ENCODE measurements around the gene ETNK1. TPM values are rescaled to one million over a fixed set of nuclear protein-coding genes. Genes with fewer than 3 reads are reported as not detected.

ETNK1 gene
- total and polyA plus RNA-seq, 4 donors = 14.3 to 129 (median 48.5) TPM

GRCh38 chr12:22684140-22685118, 59.5 kb downstream of the ETNK1 start:
- H3K4me3 ChIP-seq = no peak overlapping the region
- no peaks in the 10 kb centered on the region for H3K9me3 ChIP-seq (ENCODE audit: control insufficient read depth in 4 of 4, insufficient read depth in 3 of 4, low read length in 3 of 4)
- H3K36me3 ChIP-seq (ENCODE audit: control insufficient read depth in 4 of 4, insufficient read depth in 4 of 4, low read length in 4 of 4) = peaks cover 0 to 21% (median 7%) of the 10 kb centered on the region in 4 donors
- no peak overlapping the region for H3K9ac ChIP-seq (ENCODE audit: insufficient read depth in 1 of 2, low read length in 2 of 2)
- H3K27ac ChIP-seq (ENCODE audit: low read depth in 1 of 2, low read length in 1 of 2) = no peak overlapping the region
- DNase-seq (peak in 2 of 3 donors; percentile 68 to 76), ATAC-seq (ENCODE audit: insufficient read depth, low FRiP score) (no peak)
- no peaks in the 10 kb centered on the region for H3K27me3 ChIP-seq (ENCODE audit: control insufficient read depth in 3 of 3, insufficient read depth in 3 of 3, low read length in 2 of 3)
- 63 to 67% methylated on average over 5 of the region's 5 CpGs for WGBS, 2 donors
- no peak for TF ChIP-seq CTCF (IDR thresholded peaks at IDR 0.05; ENCODE audit: control extremely low read depth, extremely low read depth)
- H3K4me1 ChIP-seq (ENCODE audit: control insufficient read depth in 5 of 5, insufficient read depth in 5 of 5, low read length in 5 of 5) = peaks cover 0 to 5% (median 0%) of the 10 kb centered on the region in 5 donors

GRCh38 chr12:22686193-22686592, 61.2 kb downstream of the ETNK1 start:
- ATAC-seq (ENCODE audit: insufficient read depth, low FRiP score) = no peak
- H3K4me1 ChIP-seq (ENCODE audit: control insufficient read depth in 5 of 5, insufficient read depth in 5 of 5, low read length in 5 of 5) = peaks cover 0 to 5% (median 0%) of the 10 kb centered on the region in 5 donors
- no peaks in the 10 kb centered on the region for H3K27me3 ChIP-seq (ENCODE audit: control insufficient read depth in 3 of 3, insufficient read depth in 3 of 3, low read length in 2 of 3)
- peaks cover 0 to 15% (median 0%) of the 10 kb centered on the region in 4 donors for H3K36me3 ChIP-seq (ENCODE audit: control insufficient read depth in 4 of 4, insufficient read depth in 4 of 4, low read length in 4 of 4)
- no peak for TF ChIP-seq CTCF (IDR thresholded peaks at IDR 0.05; ENCODE audit: control extremely low read depth, extremely low read depth)
- no peak overlapping the region for H3K27ac ChIP-seq (ENCODE audit: low read depth in 1 of 2, low read length in 1 of 2)
- no peaks in the 10 kb centered on the region for H3K9me3 ChIP-seq (ENCODE audit: control insufficient read depth in 4 of 4, insufficient read depth in 3 of 4, low read length in 3 of 4)
- no peak overlapping the region for H3K4me3 ChIP-seq
- no peak overlapping the region for H3K9ac ChIP-seq (ENCODE audit: insufficient read depth in 1 of 2, low read length in 2 of 2)
- 92 to 95% methylated on average over 1 of the region's 1 CpG for WGBS, 2 donors
- no peak for DNase-seq

GRCh38 chr12:22687361-22688076, 62.5 kb downstream of the ETNK1 start:
- WGBS, 2 donors = 41 to 63% methylated on average over 5 of the region's 5 CpGs
- Histone ChIP-seq H3K9me3 (ENCODE audit: control insufficient read depth in 4 of 4, insufficient read depth in 3 of 4, low read length in 3 of 4) (no peaks in the 10 kb centered on the region), H3K4me3 (no peak overlapping the region), H3K9ac (ENCODE audit: insufficient read depth in 1 of 2, low read length in 2 of 2) (no peak overlapping the region), H3K27me3 (ENCODE audit: control insufficient read depth in 3 of 3, insufficient read depth in 3 of 3, low read length in 2 of 3) (no peaks in the 10 kb centered on the region), H3K36me3 (ENCODE audit: control insufficient read depth in 4 of 4, insufficient read depth in 4 of 4, low read length in 4 of 4) (peaks cover 0 to 14% (median 0%) of the 10 kb centered on the region in 4 donors), H3K27ac (ENCODE audit: low read depth in 1 of 2, low read length in 1 of 2) (peak overlapping the region in 1 of 2 donors; percentile 53), H3K4me1 (ENCODE audit: control insufficient read depth in 5 of 5, insufficient read depth in 5 of 5, low read length in 5 of 5) (peaks cover 0 to 5% (median 0%) of the 10 kb centered on the region in 5 donors)
- DNase-seq = peak in 1 of 3 donors; percentile 15
- TF ChIP-seq CTCF (IDR thresholded peaks at IDR 0.05; ENCODE audit: control extremely low read depth, extremely low read depth) = no peak
- no peak for ATAC-seq (ENCODE audit: insufficient read depth, low FRiP score)
